H1 (cell line): Measurements from ENCODE around the gene ZDHHC11. TPM values are rescaled to one million over a fixed set of nuclear protein-coding genes. Genes with fewer than 3 reads are reported as not detected.

Experiments
- CTCF ChIA-PET: fragments of 300-600 bp; sonication (Branson Sonifier 250); formaldehyde crosslinking; loops from one replicate; lab custom pipeline; 2021; ENCODE audit not compliant: partially characterized antibody; lab: Charles Lee
- POLR2A ChIA-PET: fragments of 300-600 bp; sonication (Branson Sonifier 250); formaldehyde crosslinking; loops from one replicate; lab custom pipeline; 2021; ENCODE audit warnings: inconsistent platforms; ENCODE audit not compliant: partially characterized antibody; lab: Charles Lee
- DNase-seq, 2 experiments: peaks; one replicate each; pipeline versions ENCODE4 v3.0.0 to v3.0.0-alpha.2; 2010 to 2022; ENCODE audit warnings: low spot score in 2 of 2, low read depth in 1 of 2, mixed read lengths in 1 of 2
- FAIRE-seq: peaks from 2 replicates; lab custom pipeline; 2011; peaks lifted over from hg19 to GRCh38; lab: Jason Lieb, UNC
- H2AFZ ChIP-seq: 2 replicates; pipeline ENCODE4 v1.8.1; 2012; ENCODE audit warnings: low read length, inconsistent platforms
- H2AK5ac ChIP-seq: 2 replicates; pipeline ENCODE4 v1.6.1; 2013; ENCODE audit warnings: low read depth, low read length
- H2BK120ac ChIP-seq: replicated peaks from 2 replicates; pipeline ENCODE3; 2013; ENCODE audit warnings: low read depth, low read length, inconsistent platforms
- H2BK12ac ChIP-seq: 2 replicates; pipeline ENCODE4 v1.6.1; 2013; ENCODE audit warnings: low read depth, low read length
- H2BK15ac ChIP-seq: 2 replicates; pipeline ENCODE4 v1.6.1; 2013; ENCODE audit warnings: low read length
- H2BK20ac ChIP-seq: 2 replicates; pipeline ENCODE4 v1.6.1; 2013; ENCODE audit warnings: low read length
- H2BK5ac ChIP-seq: 2 replicates; pipeline ENCODE4 v1.6.1; 2013; ENCODE audit warnings: low read depth, low read length
- H3K14ac ChIP-seq: 2 replicates; pipeline ENCODE4 v1.6.1; 2013; ENCODE audit warnings: inconsistent platforms; ENCODE audit not compliant: insufficient read length
- H3K18ac ChIP-seq: 2 replicates; pipeline ENCODE4 v1.6.1; 2013; ENCODE audit warnings: low read length; ENCODE audit errors: extremely low read depth
- H3K23ac ChIP-seq: 2 replicates; pipeline ENCODE4 v1.6.1; 2013; ENCODE audit warnings: inconsistent platforms; ENCODE audit not compliant: insufficient read length
- H3K23me2 ChIP-seq: 2 replicates; pipeline ENCODE4 v1.6.1; 2013; ENCODE audit warnings: low read depth, low read length
- H3K27ac ChIP-seq: 2 replicates; pipeline ENCODE4 v1.6.1; 2011; ENCODE audit warnings: low read depth, low read length, inconsistent platforms
- H3K27me3 ChIP-seq, 4 experiments: replicated peaks in 1 of 4; 1 replicate in 1 of 4; 2 replicates in 3 of 4; pipeline versions ENCODE4 v1.6.1 to v1.8.1; 2011 to 2013; ENCODE audit warnings: low read length in 3 of 4, mild to moderate bottlenecking in 3 of 4, inconsistent platforms in 2 of 4, mixed read lengths in 2 of 4, moderate library complexity in 1 of 4; ENCODE audit not compliant: control insufficient read depth in 3 of 4, insufficient read depth in 3 of 4; ENCODE audit errors: extremely low read depth in 1 of 4
- H3K36me3 ChIP-seq, 4 experiments: 2 replicates each; pipeline versions ENCODE4 v1.6.1 to v1.8.1; 2011 to 2013; ENCODE audit warnings: mild to moderate bottlenecking in 4 of 4, low read length in 3 of 4, moderate library complexity in 2 of 4, control low read depth in 1 of 4, inconsistent platforms in 1 of 4; ENCODE audit not compliant: insufficient read depth in 4 of 4, control insufficient read depth in 2 of 4
- H3K4ac ChIP-seq: replicated peaks from 2 replicates; pipeline ENCODE3; 2013; ENCODE audit warnings: low read length, low read depth, mixed read lengths, inconsistent platforms; ENCODE audit not compliant: insufficient read length
- H3K4me1 ChIP-seq, 4 experiments: replicated peaks in 1 of 4; 1 replicate in 1 of 4; 2 replicates in 3 of 4; pipeline versions ENCODE4 v1.6.1 to v1.8.1; 2011 to 2013; ENCODE audit warnings: low read length in 3 of 4, inconsistent platforms in 2 of 4, mixed read lengths in 1 of 4; ENCODE audit not compliant: insufficient read depth in 4 of 4, control insufficient read depth in 3 of 4
- H3K4me2 ChIP-seq, 2 experiments: 2 replicates each; pipeline versions ENCODE4 v1.6.1 to v1.8.1; 2011 to 2013; ENCODE audit warnings: low read depth in 2 of 2, low read length in 2 of 2, control low read depth in 1 of 2, inconsistent platforms in 1 of 2, mild to moderate bottlenecking in 1 of 2; ENCODE audit not compliant: insufficient read depth in 1 of 2
- H3K4me3 ChIP-seq, 4 experiments: fragments of 200-600, 300-600 bp in 1 of 4; sonication (generic), shearing (Covaris generic), sonication (Bioruptor Twin) in 1 of 4; 2 replicates each; pipeline versions ENCODE4 v1.5.1 to v1.8.1; 2011 to 2016; ENCODE audit warnings: low read length in 4 of 4, low read depth in 3 of 4, control low read depth in 2 of 4, inconsistent platforms in 2 of 4, mild to moderate bottlenecking in 2 of 4, mixed read lengths in 1 of 4, moderate library complexity in 1 of 4; ENCODE audit not compliant: insufficient read depth in 2 of 4; ENCODE audit errors: extremely low read depth in 1 of 4
- H3K56ac ChIP-seq: replicated peaks from 2 replicates; pipeline ENCODE3; 2013; ENCODE audit warnings: low read depth, mild to moderate bottlenecking, mixed read lengths, low read length, inconsistent platforms; ENCODE audit not compliant: insufficient read length
- H3K79me1 ChIP-seq: 2 replicates; pipeline ENCODE4 v1.6.1; 2013; ENCODE audit warnings: low read depth, low read length, control low read depth
- H3K79me2 ChIP-seq, 2 experiments: 2 replicates each; pipeline versions ENCODE4 v1.6.1 to v1.8.1; 2012 to 2013; ENCODE audit warnings: low read length in 2 of 2, mild to moderate bottlenecking in 2 of 2, inconsistent platforms in 1 of 2; ENCODE audit not compliant: insufficient read depth in 2 of 2, control insufficient read depth in 1 of 2
- H3K9ac ChIP-seq, 4 experiments: replicated peaks in 1 of 4; 1 replicate in 1 of 4; 2 replicates in 3 of 4; pipeline versions ENCODE4 v1.6.1 to v1.8.1; 2011 to 2013; ENCODE audit warnings: low read depth in 3 of 4, low read length in 3 of 4, control low read depth in 2 of 4, mild to moderate bottlenecking in 2 of 4, moderate library complexity in 2 of 4, inconsistent platforms in 1 of 4; ENCODE audit errors: extremely low read depth in 1 of 4
- H3K9me3 ChIP-seq, 2 experiments: 2 replicates each; pipeline versions ENCODE4 v1.6.1 to v1.8.1; 2012 to 2013; ENCODE audit warnings: mild to moderate bottlenecking in 2 of 2, moderate library complexity in 2 of 2, control low read depth in 1 of 2, inconsistent platforms in 1 of 2, low read depth in 1 of 2, low read length in 1 of 2, mixed read lengths in 1 of 2; ENCODE audit not compliant: insufficient read depth in 2 of 2
- H4K20me1 ChIP-seq, 2 experiments: replicated peaks in 1 of 2; 2 replicates each; pipeline versions ENCODE3 to v1.8.1; 2011 to 2013; ENCODE audit warnings: inconsistent platforms in 2 of 2, low read length in 2 of 2, mild to moderate bottlenecking in 1 of 2; ENCODE audit not compliant: insufficient read depth in 2 of 2, control insufficient read depth in 1 of 2
- H4K5ac ChIP-seq: 2 replicates; pipeline ENCODE4 v1.6.1; 2013; ENCODE audit warnings: low read length, low read depth, mixed read lengths, inconsistent platforms; ENCODE audit not compliant: insufficient read length
- H4K8ac ChIP-seq: 2 replicates; pipeline ENCODE4 v1.8.0; 2013; ENCODE audit warnings: mild to moderate bottlenecking, moderate library complexity, low read length, inconsistent platforms; ENCODE audit not compliant: insufficient read depth; ENCODE audit errors: extremely low read depth
- H4K91ac ChIP-seq: replicated peaks from 2 replicates; pipeline ENCODE3; 2013; ENCODE audit warnings: low read length, mixed read lengths, inconsistent platforms; ENCODE audit not compliant: insufficient read length
- KDM5A ChIP-seq: fragments of 200-600 bp; IDR thresholded peaks from 2 replicates; pipeline ENCODE4 v1.7.1; 2012; ENCODE audit warnings: mild to moderate bottlenecking, low read length, inconsistent platforms, mixed read lengths
- NANOG ChIP-seq: IDR thresholded peaks from 2 replicates; pipeline ENCODE4 v1.6.1; 2011; ENCODE audit warnings: low read length, low read depth, mild to moderate bottlenecking, inconsistent platforms; ENCODE audit not compliant: insufficient read depth, poor library complexity, severe bottlenecking
- WGBS, 2 experiments: shearing (Covaris generic) in 1 of 2; methylation state at CpG; one replicate each; pipeline versions ENCODE4 v1.1.6 to v1.1.7; 2013 to 2015; ENCODE audit warnings: low lambda C conversion rate in 2 of 2, mixed read lengths in 2 of 2, inconsistent platforms in 1 of 2, low coverage in 1 of 2, missing lambda C conversion rate in 1 of 2; ENCODE audit not compliant: insufficient replicate concordance in 2 of 2, insufficient coverage in 1 of 2, insufficient read length in 1 of 2; ENCODE audit errors: extremely low coverage in 1 of 2, missing lambda C conversion rate in 1 of 2; 5-methylcytosine and 5-hydroxymethylcytosine counted together
- polyA plus RNA-seq, 7 experiments: library from polyadenylated mRNA; depleted of rRNA in 3 of 7; stranded (reverse) in 5 of 7; unstranded in 2 of 7; fragments of >200 nt in 5 of 7; fragments of 200-250 nt in 2 of 7; gene quantifications; 1 replicate in 5 of 7; 2 replicates in 1 of 7; 4 replicates in 1 of 7; pipeline versions ENCODE4 v1.2.1 to v1.2.3, GENCODE V29; 2011 to 2013; ENCODE audit warnings: missing spikeins in 2 of 7, mixed read lengths in 2 of 7
- total RNA-seq: library from RNA; stranded (reverse); fragmentation: NEBNext Ultra II Directional; extraction: Animal tissue kit (Norgen Biotek cat#: 25700); gene quantifications from 2 replicates; pipeline ENCODE4 v1.2.1, GENCODE V29; 2021

The ZDHHC11 gene
- total and polyA plus RNA-seq, 2 of the 8 experiments (the other 6 are each of a cell fraction or from before 2014, with no cell fraction given), result 4.7 to 16.6 TPM

DNA sequence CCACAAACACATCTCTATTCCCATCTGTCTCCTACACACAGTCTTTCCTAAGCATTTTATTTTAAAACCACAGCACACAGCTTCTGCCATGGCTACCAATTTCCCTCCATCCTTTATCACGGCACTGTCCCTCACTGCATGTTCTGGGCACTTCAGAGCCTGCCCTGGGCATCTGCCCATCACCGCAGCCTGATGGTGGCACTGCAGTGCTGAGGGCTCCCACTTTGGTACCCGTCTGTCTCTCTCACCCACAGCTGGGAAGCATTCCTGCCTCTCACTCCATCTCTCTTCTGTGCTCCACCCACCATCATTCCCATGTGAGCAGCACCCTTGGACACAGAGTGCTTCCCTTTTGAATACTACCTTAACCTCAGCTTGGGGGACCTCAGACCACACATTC is 31.7 kb downstream of the ZDHHC11 start:
- H3K4me2 ChIP-seq, result no peak overlapping the region
- H3K79me1 ChIP-seq, result no peaks in the 10 kb centered on the region
- H2BK15ac ChIP-seq, result no peak overlapping the region
- no peaks in the 10 kb centered on the region for H3K79me2 ChIP-seq
- no peak overlapping the region for H4K5ac ChIP-seq
- H3K36me3 ChIP-seq, result peaks cover 0 to 14% (median 2%) of the 10 kb centered on the region in 4 experiments; a peak in 4 of 8 replicates
- no peak overlapping the region for H2BK5ac ChIP-seq
- no peaks in the 10 kb centered on the region for H4K20me1 ChIP-seq
- no peaks in the 10 kb centered on the region for H3K23me2 ChIP-seq
- H2AFZ ChIP-seq, result no peak overlapping the region
- FAIRE-seq (no peak), DNase-seq (no peak)
- no peak overlapping the region for H4K8ac ChIP-seq
- no peak overlapping the region for H2BK20ac ChIP-seq
- ChIA-PET CTCF (no interaction called here), POLR2A (no interaction called here)
- no peak overlapping the region for H2AK5ac ChIP-seq
- no peak overlapping the region for H3K9ac ChIP-seq
- no peaks in the 10 kb centered on the region for H3K27me3 ChIP-seq
- H4K91ac ChIP-seq, result no peak overlapping the region
- H2BK120ac ChIP-seq, result no peak overlapping the region
- no peak overlapping the region for H3K23ac ChIP-seq
- no peaks in the 10 kb centered on the region for H3K9me3 ChIP-seq
- H3K18ac ChIP-seq, result no peak overlapping the region
- H3K4me1 ChIP-seq, result no peaks in the 10 kb centered on the region
- no peak overlapping the region for H3K4ac ChIP-seq
- 95% methylated on average over 3 of the region's 3 CpGs; no CpG with 5 or more reads in 1 of the 2 experiments for WGBS, 2 experiments
- no peak overlapping the region for H3K27ac ChIP-seq
- H3K14ac ChIP-seq, result no peak overlapping the region
- H2BK12ac ChIP-seq, result no peak overlapping the region
- H3K56ac ChIP-seq, result no peak overlapping the region
- H3K4me3 ChIP-seq, result no peak overlapping the region
- TF ChIP-seq NANOG (no peak), KDM5A (no peak)
